Transverse colon (tissue), 4 donors: ENCODE data around the gene NELFE.

Experiments used
- CTCF ChIP-seq, 5 experiments: fragments of 200-600 bp in 3 of 5; fragments of 450-650 bp in 2 of 5; sonication (generic) in 3 of 5; IDR thresholded peaks; 1 replicate in 2 of 5; 2 replicates in 3 of 5; pipeline ENCODE4 v1.5.1; 2016 to 2017; ENCODE audit warnings: antibody characterized with exemption in 5 of 5, inconsistent platforms in 3 of 5, mild to moderate bottlenecking in 2 of 5, moderate library complexity in 1 of 5
- POLR2A ChIP-seq: fragments of 450-650 bp; IDR thresholded peaks from one replicate; pipeline ENCODE4 v1.6.1; 2016; ENCODE audit warnings: antibody characterized with exemption, mild to moderate bottlenecking, moderate library complexity
- POLR2AphosphoS5 ChIP-seq, 3 donors: sonication (generic); formaldehyde crosslinking; IDR thresholded peaks; one replicate each; pipeline ENCODE4 v1.6.1; 2016; ENCODE audit warnings: antibody characterized with exemption in 3 of 3

- TF ChIP-seq POLR2A (no peak), CTCF (IDR thresholded peaks at IDR 0.05) (no peak), POLR2AphosphoS5 (IDR thresholded peaks at IDR 0.05) (no peak)
These were observed 10.5 kb downstream of the NELFE start for GRCh38 chr6:31948306-31948705.
